HepG2 (cell line): ENCODE measurements around the gene RAD23A. TPM values are rescaled to one million over a fixed set of nuclear protein-coding genes. Genes with fewer than 3 reads are reported as not detected.

Experiments used
- ARNTL ChIP-seq: sonication (generic); formaldehyde crosslinking; IDR thresholded peaks from 2 replicates; pipeline ENCODE4 v1.4.0; 2020; ENCODE audit warnings: mild to moderate bottlenecking, missing genetic modification reagents
- FOSL2 ChIP-seq: sonication (generic); formaldehyde crosslinking; IDR thresholded peaks from 2 replicates; pipeline ENCODE4 v1.4.0; 2020; ENCODE audit warnings: missing genetic modification reagents
- HOMEZ ChIP-seq: IDR thresholded peaks from 2 replicates; pipeline ENCODE4 v1.6.1; 2016; ENCODE audit warnings: low read depth
- KDM3A ChIP-seq: IDR thresholded peaks from 2 replicates; pipeline ENCODE4 v1.6.1; 2018; ENCODE audit warnings: low read depth, missing compliant biosample characterization
- MXI1 ChIP-seq: IDR thresholded peaks from 3 replicates; pipeline ENCODE4 v1.6.1; 2012; ENCODE audit warnings: low read depth, low read length, inconsistent platforms, borderline replicate concordance
- NR3C1 ChIP-seq: sonication (generic); formaldehyde crosslinking; IDR thresholded peaks from 2 replicates; pipeline ENCODE4 v1.4.0; 2020; ENCODE audit warnings: missing genetic modification reagents
- PBX2 ChIP-seq: IDR thresholded peaks from 2 replicates; pipeline ENCODE4 v1.6.1; 2016; ENCODE audit warnings: control low read depth
- PHF5A ChIP-seq: IDR thresholded peaks from one replicate; pipeline ENCODE4 v1.6.1; 2018; ENCODE audit warnings: low read depth, missing genetic modification reagents; ENCODE audit not compliant: unreplicated experiment
- RBAK ChIP-seq: sonication (generic); formaldehyde crosslinking; IDR thresholded peaks from 2 replicates; pipeline ENCODE4 v1.5.1; 2020; ENCODE audit warnings: mild to moderate bottlenecking, missing genetic modification reagents
- REPIN1 ChIP-seq: sonication (generic); formaldehyde crosslinking; IDR thresholded peaks from 2 replicates; pipeline ENCODE4 v1.8.0; 2022; ENCODE audit warnings: missing genetic modification reagents, low read depth, mild to moderate bottlenecking, borderline replicate concordance
- RFXAP ChIP-seq: sonication (generic); formaldehyde crosslinking; IDR thresholded peaks from 2 replicates; pipeline ENCODE4 v1.4.0; 2020; ENCODE audit warnings: missing genetic modification reagents, borderline replicate concordance
- SRF ChIP-seq: IDR thresholded peaks from 2 replicates; pipeline ENCODE4 v1.6.1; 2011; ENCODE audit warnings: mild to moderate bottlenecking, low read depth, low read length, moderate library complexity
- TAF1 ChIP-seq: sonication (generic); formaldehyde crosslinking; IDR thresholded peaks from 2 replicates; pipeline ENCODE4 v1.4.0; 2020; ENCODE audit warnings: missing genetic modification reagents
- THAP7 ChIP-seq: sonication (generic); formaldehyde crosslinking; IDR thresholded peaks from 2 replicates; pipeline ENCODE4 v1.8.1; 2023; ENCODE audit warnings: mild to moderate bottlenecking, missing genetic modification reagents
- ZBTB10 ChIP-seq: sonication (generic); formaldehyde crosslinking; IDR thresholded peaks from 2 replicates; pipeline ENCODE4 v1.4.0; 2020; ENCODE audit warnings: missing genetic modification reagents, borderline replicate concordance
- ZBTB38 ChIP-seq: sonication (generic); formaldehyde crosslinking; IDR thresholded peaks from 2 replicates; pipeline ENCODE4 v1.5.1; 2020; ENCODE audit warnings: mild to moderate bottlenecking, missing genetic modification reagents
- ZNF136 ChIP-seq: sonication (generic); formaldehyde crosslinking; IDR thresholded peaks from 2 replicates; pipeline ENCODE4 v1.8.1; 2022; ENCODE audit warnings: low read depth, mild to moderate bottlenecking, moderate library complexity, missing genetic modification reagents
- ZNF709 ChIP-seq: sonication (generic); formaldehyde crosslinking; IDR thresholded peaks from 2 replicates; pipeline ENCODE4 v1.5.0; 2020; ENCODE audit warnings: mild to moderate bottlenecking, missing genetic modification reagents
- ZNF724P ChIP-seq: sonication (generic); formaldehyde crosslinking; IDR thresholded peaks from 2 replicates; pipeline ENCODE4 v1.8.0; 2022; ENCODE audit warnings: missing genetic modification reagents, borderline replicate concordance
- polyA plus RNA-seq, 8 experiments: library from polyadenylated mRNA; depleted of rRNA in 3 of 8; stranded (reverse) in 7 of 8; unstranded in 1 of 8; fragments of >200 nt; fragmentation: Illumina TruSeq in 4 of 8; extraction: Trizol in 4 of 8; gene quantifications; 2 replicates each; pipeline versions ENCODE4 v1.2.1 to v1.2.3, GENCODE V29; 2011 to 2016; ENCODE audit warnings: low read depth in 4 of 8, missing spikeins in 1 of 8, mixed read lengths in 1 of 8; ENCODE audit not compliant: insufficient read depth in 1 of 8
- total RNA-seq, 5 experiments: library from RNA; depleted of rRNA; stranded (reverse); fragments of >200 nt; fragmentation: Illumina TruSeq; extraction: Trizol; gene quantifications; 2 replicates each; pipeline ENCODE4 v1.2.3, GENCODE V29; 2016; ENCODE audit warnings: low read depth in 1 of 5

Gene RAD23A
- total and polyA plus RNA-seq, 2 of the 13 experiments (the other 11 are each of a cell fraction or from before 2014, with no cell fraction given): 42.5 to 54.2 TPM

- TF ChIP-seq ZNF136 (no peak; the same call in 1 of the 2 replicates), ZBTB10 (CRISPR knock-in tag) (peak; percentile 15; the same call in 1 of the 2 replicates), PBX2 (peak; percentile 62; the same call in 1 of the 2 replicates), NR3C1 (CRISPR knock-in tag) (no peak), HOMEZ (CRISPR knock-in tag) (no peak), ZNF709 (CRISPR knock-in tag) (peak; percentile 22; the same call in 1 of the 2 replicates), SRF (peak; percentile 33; the same call in 1 of the 2 replicates), ARNTL (CRISPR knock-in tag) (peak; percentile 71; the same call in 1 of the 2 replicates), RBAK (no peak), ZBTB38 (CRISPR knock-in tag) (peak; percentile 32; the same call in 1 of the 2 replicates), KDM3A (CRISPR knock-in tag) (0 out of 2 replicates have a peak, but pooled peaks have one; percentile 7), REPIN1 (CRISPR knock-in tag) (no peak; the same call in 1 of the 2 replicates), ZNF724P (CRISPR knock-in tag) (0 out of 2 replicates have a peak, but pooled peaks have one; percentile 48), MXI1 (peak; percentile 65; the same call in 1 of the 3 replicates), PHF5A (CRISPR knock-in tag) (peak; percentile 76), RFXAP (CRISPR knock-in tag) (peak; percentile 70; the same call in 1 of the 2 replicates), THAP7 (CRISPR knock-in tag) (peak; percentile 96), FOSL2 (0 out of 2 replicates have a peak, but pooled peaks have one; percentile 4), TAF1 (CRISPR knock-in tag) (peak; percentile 97)
Measured at GRCh38 chr19:12937927-12938778, 7.5 kb upstream of the RAD23A start, which contains the start of gene CALR (continued).
